GM12891 (cell line): ENCODE results near the gene SPTBN4.

Source experiments
- POLR2A ChIP-seq: IDR thresholded peaks from 2 replicates; pipeline ENCODE4 v1.6.1; 2011; ENCODE audit warnings: low read depth, low read length, control low read depth
- POLR2AphosphoS5 ChIP-seq: IDR thresholded peaks from 2 replicates; pipeline ENCODE4 v1.6.1; 2011; ENCODE audit warnings: low read depth, low read length, control low read depth

GRCh38 chr19:40575326-40575725 lies 108.5 kb downstream of the SPTBN4 start:
- TF ChIP-seq POLR2AphosphoS5: no peak
- no peak for TF ChIP-seq POLR2A
